Endodermal cell (in vitro differentiated cells): ENCODE measurements around the gene GALNT2. TPM values are rescaled to one million over a fixed set of nuclear protein-coding genes. Genes with fewer than 3 reads are reported as not detected.

Source experiments
- DNase-seq: peaks from one replicate; pipeline ENCODE4 v3.0.0-alpha.2; 2017
- H3K27ac ChIP-seq: 2 replicates; pipeline ENCODE4 v1.5.1; 2013; ENCODE audit warnings: mild to moderate bottlenecking, low read depth, low read length, moderate library complexity
- H3K27me3 ChIP-seq: 2 replicates; pipeline ENCODE4 v1.6.1; 2013; ENCODE audit warnings: mild to moderate bottlenecking, low read length, moderate library complexity; ENCODE audit not compliant: insufficient read depth, control insufficient read depth, poor library complexity, severe bottlenecking
- H3K36me3 ChIP-seq: 2 replicates; pipeline ENCODE4 v1.7.0; 2013; ENCODE audit warnings: mild to moderate bottlenecking, low read length, moderate library complexity; ENCODE audit not compliant: control insufficient read depth, insufficient read depth
- H3K4me1 ChIP-seq: one replicate; pipeline ENCODE4 v1.7.0; 2013; ENCODE audit warnings: low read length; ENCODE audit not compliant: control insufficient read depth, insufficient read depth
- H3K4me3 ChIP-seq: 2 replicates; pipeline ENCODE4 v1.5.1; 2013; ENCODE audit warnings: mild to moderate bottlenecking, low read length, moderate library complexity
- H3K9ac ChIP-seq: 2 replicates; pipeline ENCODE4 v1.6.1; 2013; ENCODE audit warnings: mild to moderate bottlenecking, low read length, moderate library complexity; ENCODE audit not compliant: poor library complexity, severe bottlenecking; ENCODE audit errors: extremely low read depth
- H3K9me3 ChIP-seq: 2 replicates; pipeline ENCODE4 v1.6.1; 2013; ENCODE audit warnings: mild to moderate bottlenecking, low read length, moderate library complexity; ENCODE audit not compliant: control insufficient read depth
- H3K27ac Mint-ChIP-seq: 2 replicates; pipeline ENCODE4 v1.8.0; 2020; ENCODE audit warnings: mixed read lengths
- H3K27me3 Mint-ChIP-seq: 2 replicates; pipeline ENCODE4 v1.8.0; 2021; ENCODE audit warnings: mild to moderate bottlenecking, mixed read lengths; ENCODE audit not compliant: insufficient read depth
- H3K36me3 Mint-ChIP-seq: 2 replicates; pipeline ENCODE4 v1.8.0; 2020; ENCODE audit warnings: low read depth, mixed read lengths
- H3K4me1 Mint-ChIP-seq: 2 replicates; pipeline ENCODE4 v1.8.0; 2020; ENCODE audit warnings: mixed read lengths
- H3K4me3 Mint-ChIP-seq: 2 replicates; pipeline ENCODE4 v1.8.0; 2020; ENCODE audit warnings: mild to moderate bottlenecking, moderate library complexity, mixed read lengths
- H3K9me3 Mint-ChIP-seq: 2 replicates; pipeline ENCODE4 v1.8.0; 2020; ENCODE audit warnings: mild to moderate bottlenecking, mixed read lengths
- WGBS, 2 experiments: methylation state at CpG; one replicate each; pipeline versions ENCODE4 v1.1.5 to v1.1.7; 2013; ENCODE audit warnings: missing lambda C conversion rate in 2 of 2, mixed read lengths in 1 of 2; ENCODE audit not compliant: insufficient coverage in 1 of 2, insufficient read length in 1 of 2; 5-methylcytosine and 5-hydroxymethylcytosine counted together
- total RNA-seq, 2 donors: library from RNA; stranded (reverse); fragmentation: NEBNext Ultra II Directional in 1 of 2; extraction: Animal tissue kit (Norgen Biotek cat#: 25700) in 1 of 2; gene quantifications; 2 replicates in 1 of 2; 3 replicates in 1 of 2; pipeline ENCODE4 v1.2.1, GENCODE V29; 2021
- TF ChIP-seq, protein P1 (sequence below): fragments of 200-600 bp; sonication (generic); conservative IDR thresholded peaks from 2 replicates; pipeline ENCODE4 v1.5.0; 2021; ENCODE audit warnings: antibody characterized with exemption, mild to moderate bottlenecking

GALNT2 gene
- total RNA-seq, 2 donors from 2014 or later = 41.6 to 63.5 TPM

DNA sequence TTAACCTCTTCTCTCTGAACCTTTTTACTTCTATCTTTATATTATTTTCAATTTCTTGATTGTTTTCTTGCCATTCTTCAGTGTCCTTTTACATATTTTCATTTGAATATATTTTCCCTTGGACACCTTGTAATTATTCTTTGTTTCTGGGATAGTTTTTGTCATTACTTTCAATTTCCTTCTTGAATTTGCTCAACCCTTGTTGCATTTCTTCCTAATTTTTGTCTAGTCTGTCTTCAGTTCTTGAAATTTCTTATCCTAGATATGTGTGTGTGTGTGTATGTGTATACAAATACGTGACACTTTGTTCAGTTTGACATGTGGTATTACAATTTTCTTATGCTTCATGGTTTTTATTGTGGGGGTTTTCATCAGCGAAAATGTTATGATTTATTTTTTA is 1.9 kb upstream of the GALNT2 start:
- Histone ChIP-seq H3K27ac (no peak overlapping the region), H3K27me3 (peaks cover 8% of the 10 kb centered on the region), H3K4me1 (no peaks in the 10 kb centered on the region), H3K4me3 (no peak overlapping the region), H3K9me3 (peaks cover 10% of the 10 kb centered on the region), H3K36me3 (no peaks in the 10 kb centered on the region), H3K9ac (no peak overlapping the region)
- no peaks in the 10 kb centered on the region for H3K36me3 Mint-ChIP-seq
- H3K27ac Mint-ChIP-seq = no peak overlapping the region
- no peak overlapping the region for H3K4me3 Mint-ChIP-seq
- H3K4me1 Mint-ChIP-seq = peaks cover 13% of the 10 kb centered on the region
- peaks cover 11% of the 10 kb centered on the region for H3K27me3 Mint-ChIP-seq
- WGBS, 2 experiments = 94 to 100% methylated on average over 1 to 2 of the region's 2 CpGs
- peaks cover 24% of the 10 kb centered on the region for H3K9me3 Mint-ChIP-seq
- TF ChIP-seq, protein P1, sequence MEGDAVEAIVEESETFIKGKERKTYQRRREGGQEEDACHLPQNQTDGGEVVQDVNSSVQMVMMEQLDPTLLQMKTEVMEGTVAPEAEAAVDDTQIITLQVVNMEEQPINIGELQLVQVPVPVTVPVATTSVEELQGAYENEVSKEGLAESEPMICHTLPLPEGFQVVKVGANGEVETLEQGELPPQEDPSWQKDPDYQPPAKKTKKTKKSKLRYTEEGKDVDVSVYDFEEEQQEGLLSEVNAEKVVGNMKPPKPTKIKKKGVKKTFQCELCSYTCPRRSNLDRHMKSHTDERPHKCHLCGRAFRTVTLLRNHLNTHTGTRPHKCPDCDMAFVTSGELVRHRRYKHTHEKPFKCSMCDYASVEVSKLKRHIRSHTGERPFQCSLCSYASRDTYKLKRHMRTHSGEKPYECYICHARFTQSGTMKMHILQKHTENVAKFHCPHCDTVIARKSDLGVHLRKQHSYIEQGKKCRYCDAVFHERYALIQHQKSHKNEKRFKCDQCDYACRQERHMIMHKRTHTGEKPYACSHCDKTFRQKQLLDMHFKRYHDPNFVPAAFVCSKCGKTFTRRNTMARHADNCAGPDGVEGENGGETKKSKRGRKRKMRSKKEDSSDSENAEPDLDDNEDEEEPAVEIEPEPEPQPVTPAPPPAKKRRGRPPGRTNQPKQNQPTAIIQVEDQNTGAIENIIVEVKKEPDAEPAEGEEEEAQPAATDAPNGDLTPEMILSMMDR = no peak
- DNase-seq = no peak

DNA sequence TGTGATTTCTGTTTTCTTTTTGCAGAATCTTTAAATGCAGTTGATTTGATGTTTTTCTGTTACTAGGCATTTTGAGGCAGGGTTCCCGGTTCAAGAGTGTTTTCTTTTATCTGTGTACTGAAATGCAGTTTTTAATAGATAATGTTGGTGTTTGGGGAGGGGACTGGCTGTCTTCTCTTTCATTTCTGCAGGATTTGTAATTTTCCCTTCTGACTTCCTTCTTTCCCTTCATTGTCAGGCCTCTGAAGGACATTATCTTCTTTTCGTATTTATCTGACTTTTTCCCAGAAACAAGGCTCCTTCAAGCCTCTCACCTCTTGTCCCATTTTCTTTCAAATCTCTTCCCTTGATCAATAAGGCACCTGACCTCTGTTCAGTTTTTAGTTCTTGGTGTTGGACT is 1.5 kb upstream of the GALNT2 start:
- 86 to 100% methylated on average over 1 to 2 of the region's 2 CpGs for WGBS, 2 experiments
- no peak overlapping the region for H3K27ac Mint-ChIP-seq
- TF ChIP-seq, protein P1 = no peak
- H3K4me3 Mint-ChIP-seq = no peak overlapping the region
- H3K36me3 Mint-ChIP-seq = no peaks in the 10 kb centered on the region
- Histone ChIP-seq H3K27ac (no peak overlapping the region), H3K4me3 (no peak overlapping the region), H3K36me3 (no peaks in the 10 kb centered on the region), H3K4me1 (no peaks in the 10 kb centered on the region), H3K9me3 (peaks cover 10% of the 10 kb centered on the region), H3K9ac (no peak overlapping the region), H3K27me3 (peaks cover 8% of the 10 kb centered on the region)
- DNase-seq = no peak
- H3K27me3 Mint-ChIP-seq = peaks cover 13% of the 10 kb centered on the region
- H3K9me3 Mint-ChIP-seq = peaks cover 23% of the 10 kb centered on the region
- peaks cover 13% of the 10 kb centered on the region for H3K4me1 Mint-ChIP-seq

GRCh38 chr1:230066031-230066430 is 1.0 kb upstream of the GALNT2 start:
- no peaks in the 10 kb centered on the region for H3K36me3 Mint-ChIP-seq
- H3K27ac ChIP-seq = no peak overlapping the region
- 89 to 100% methylated on average over 2 to 8 of the region's 8 CpGs for WGBS, 2 experiments

More at GRCh38 chr1:230066031-230066430, 1.0 kb upstream of the GALNT2 start:
- Mint-ChIP-seq H3K4me1 (peaks cover 15% of the 10 kb centered on the region), H3K4me3 (peak overlapping the region; percentile 76), H3K9me3 (peaks cover 18% of the 10 kb centered on the region), H3K27me3 (peaks cover 13% of the 10 kb centered on the region), H3K27ac (no peak overlapping the region)
- no peaks in the 10 kb centered on the region for H3K4me1 ChIP-seq
- H3K27me3 ChIP-seq = peaks cover 8% of the 10 kb centered on the region
- TF ChIP-seq, protein P1 = no peak
- DNase-seq = no peak
- peak overlapping the region; percentile 28 for H3K9ac ChIP-seq
- peak overlapping the region; percentile 79 for H3K4me3 ChIP-seq
- H3K36me3 ChIP-seq = no peaks in the 10 kb centered on the region
- H3K9me3 ChIP-seq = peaks cover 10% of the 10 kb centered on the region
